PC-9 (cell line): ENCODE data around the gene CHRNA5.
"Not testable (repeated sequence)": the region's sequence is repeated elsewhere in the genome, so short reads cannot be mapped to it uniquely, and the experiment has no call there.

ENCODE experiments used
- EZH2 ChIP-seq: fragments of 200-600 bp; sonication (generic); IDR thresholded peaks from 2 replicates; pipeline ENCODE4 v1.8.0; 2017; ENCODE audit warnings: antibody characterized with exemption, low read depth
- TF ChIP-seq, protein P1 (sequence below): fragments of 200-600 bp; sonication (generic); conservative IDR thresholded peaks from 2 replicates; pipeline ENCODE4 v1.6.1; 2017; ENCODE audit warnings: mixed run types, antibody characterized with exemption, mild to moderate bottlenecking, moderate library complexity

DNA sequence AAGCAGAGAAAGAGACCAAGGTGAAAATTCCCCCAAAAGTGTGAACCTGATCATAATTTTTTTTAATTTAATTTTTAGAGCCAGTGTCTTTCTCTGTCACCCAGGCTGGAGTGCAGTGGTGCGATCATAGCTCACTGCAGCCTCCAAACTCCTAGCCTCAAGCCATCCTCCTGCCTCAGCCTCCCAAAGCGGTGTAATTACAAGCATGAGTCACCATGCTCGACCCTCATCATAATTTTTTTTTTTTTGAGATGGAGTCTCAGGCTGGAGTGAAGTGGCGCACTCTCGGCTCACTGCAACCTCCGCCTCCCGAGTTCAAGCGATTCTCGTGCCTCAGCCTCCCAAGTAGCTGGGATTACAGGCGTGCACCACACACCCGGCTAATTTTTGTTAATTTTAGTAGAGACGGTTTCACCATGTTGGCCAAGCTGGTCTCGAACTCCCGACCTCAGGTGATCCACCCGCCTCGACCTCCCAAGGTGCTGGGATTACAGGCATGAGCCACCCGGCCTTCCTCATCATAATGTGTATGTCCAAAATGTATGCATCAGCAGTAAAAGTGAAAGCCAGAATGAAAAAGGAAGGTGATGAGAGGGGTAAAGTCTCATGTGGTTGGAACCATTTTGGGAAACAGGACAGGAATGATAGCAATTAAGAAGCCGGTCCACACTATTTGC lies 25.7 kb upstream of the CHRNA5 start:
- TF ChIP-seq, protein P1, sequence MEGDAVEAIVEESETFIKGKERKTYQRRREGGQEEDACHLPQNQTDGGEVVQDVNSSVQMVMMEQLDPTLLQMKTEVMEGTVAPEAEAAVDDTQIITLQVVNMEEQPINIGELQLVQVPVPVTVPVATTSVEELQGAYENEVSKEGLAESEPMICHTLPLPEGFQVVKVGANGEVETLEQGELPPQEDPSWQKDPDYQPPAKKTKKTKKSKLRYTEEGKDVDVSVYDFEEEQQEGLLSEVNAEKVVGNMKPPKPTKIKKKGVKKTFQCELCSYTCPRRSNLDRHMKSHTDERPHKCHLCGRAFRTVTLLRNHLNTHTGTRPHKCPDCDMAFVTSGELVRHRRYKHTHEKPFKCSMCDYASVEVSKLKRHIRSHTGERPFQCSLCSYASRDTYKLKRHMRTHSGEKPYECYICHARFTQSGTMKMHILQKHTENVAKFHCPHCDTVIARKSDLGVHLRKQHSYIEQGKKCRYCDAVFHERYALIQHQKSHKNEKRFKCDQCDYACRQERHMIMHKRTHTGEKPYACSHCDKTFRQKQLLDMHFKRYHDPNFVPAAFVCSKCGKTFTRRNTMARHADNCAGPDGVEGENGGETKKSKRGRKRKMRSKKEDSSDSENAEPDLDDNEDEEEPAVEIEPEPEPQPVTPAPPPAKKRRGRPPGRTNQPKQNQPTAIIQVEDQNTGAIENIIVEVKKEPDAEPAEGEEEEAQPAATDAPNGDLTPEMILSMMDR: not testable (repeated sequence)
- not testable (repeated sequence) for TF ChIP-seq EZH2
